SK-N-MC (cell line): ENCODE measurements around the gene WFDC12.

Source experiments
- FOXP2 ChIP-seq: optimal IDR thresholded peaks from 2 replicates; pipeline ENCODE3; 2011; ENCODE audit warnings: mild to moderate bottlenecking, moderate library complexity; ENCODE audit not compliant: insufficient read depth; ENCODE audit errors: extremely low read length, control extremely low read depth
- POLR2AphosphoS5 ChIP-seq: IDR thresholded peaks from 2 replicates; pipeline ENCODE4 v1.6.1; 2012; ENCODE audit warnings: mild to moderate bottlenecking, low read depth, low read length, borderline replicate concordance

- TF ChIP-seq FOXP2 (no peak), POLR2AphosphoS5 (no peak)
These were observed 49.3 kb upstream of the WFDC12 start for GRCh38 chr20:45173522-45173921.
